ENCODE measurements around the gene ZSCAN4. TPM values are rescaled to one million over a fixed set of nuclear protein-coding genes. Genes with fewer than 3 reads are reported as not detected.
A peak's percentile ranks its signal among the peaks of the same experiment; 100 is the strongest.

Gene ZSCAN4
- polyA plus RNA-seq, 1 donor (not counting 4 experiments of a cell fraction or from before 2014, with no cell fraction given): 0.18 TPM

DNA sequence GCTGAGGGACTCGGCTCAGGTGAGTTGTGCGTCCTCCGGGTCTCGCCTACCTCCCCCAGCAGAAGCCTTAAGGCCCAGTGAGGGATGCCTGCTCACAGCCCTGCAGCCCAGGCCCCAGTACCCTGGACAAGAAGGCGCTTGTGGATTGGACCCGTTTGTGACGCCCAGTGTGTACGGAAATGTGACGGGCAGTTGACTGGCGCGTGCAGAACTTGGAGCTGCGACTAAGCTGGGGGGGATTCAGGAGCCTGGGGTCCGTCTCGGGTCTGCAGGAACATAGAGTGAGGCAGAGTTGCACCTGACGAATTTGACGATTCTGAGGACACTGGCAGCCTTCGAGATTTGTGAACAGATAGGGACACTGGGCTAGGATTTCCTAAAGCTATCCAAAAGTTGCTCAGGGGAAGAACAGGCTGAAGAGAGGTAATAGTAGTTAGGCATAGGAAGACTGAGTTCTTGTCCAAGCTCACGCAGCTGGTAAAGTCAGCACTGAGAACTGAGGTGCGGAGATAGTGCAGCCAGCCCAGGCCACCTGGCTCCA, 13.6 kb downstream of the ZSCAN4 start:
- dilution Hi-C loops (cut with MboI; ENCODE audit: extremely low pct_ligation_motif_present, low sequenced_read_pairs): no loop called here
- DNase-seq (ENCODE audit: low read depth, low spot score) (no peak), FAIRE-seq (no peak)
- H3K4me2 ChIP-seq (ENCODE audit: control insufficient read depth, extremely low read depth, insufficient read depth, low read depth, low read length): peak overlapping the region; percentile 96
- no peak for TF ChIP-seq CTCF (optimal IDR thresholded peaks at IDR 0.05 in 1 of 3, IDR thresholded peaks at IDR 0.05 in 1 of 3, conservative IDR thresholded peaks at IDR 0.05 in 1 of 3; ENCODE audit: extremely low read depth in 1 of 3, insufficient read depth in 2 of 3, low read length in 3 of 3)
- TF ChIP-seq EZH2 (IDR thresholded peaks at IDR 0.05; ENCODE audit: low read length): no peak
- peaks cover 24 to 36% of the 10 kb centered on the region in 2 experiments for H3K36me3 ChIP-seq (ENCODE audit: control insufficient read depth in 2 of 2, extremely low read depth in 1 of 2, insufficient read depth in 2 of 2, low read length in 2 of 2)
- no peaks in the 10 kb centered on the region for H4K20me1 ChIP-seq (ENCODE audit: control insufficient read depth, extremely low read depth, insufficient read depth, low read length)
- H3K4me1 ChIP-seq (ENCODE audit: control insufficient read depth, extremely low read depth, insufficient read depth, low read length): peaks cover 10% of the 10 kb centered on the region
- peaks cover 50% of the 10 kb centered on the region for H3K79me2 ChIP-seq (ENCODE audit: control insufficient read depth, insufficient read depth, low read length)
- H3K27ac ChIP-seq (ENCODE audit: control insufficient read depth, insufficient read depth, low read length): peak overlapping the region; percentile 51
- H3K4me3 ChIP-seq (ENCODE audit: control insufficient read depth in 2 of 3, extremely low read depth in 1 of 3, insufficient read depth in 2 of 3, low read depth in 1 of 3, low read length in 3 of 3): peak overlapping the region; percentile 87 to 97 (median 91)
- peak overlapping the region; percentile 75 for H3K9ac ChIP-seq (ENCODE audit: control insufficient read depth, extremely low read depth, insufficient read depth, low read length)
- no peaks in the 10 kb centered on the region for H3K27me3 ChIP-seq (ENCODE audit: control insufficient read depth, extremely low read depth, insufficient read depth, low read length)
- no peaks in the 10 kb centered on the region for H3K9me1 ChIP-seq (ENCODE audit: control insufficient read depth, extremely low read depth, insufficient read depth, low read length)
- H3K9me3 ChIP-seq (ENCODE audit: control insufficient read depth, low read depth, low read length): peaks cover 25% of the 10 kb centered on the region
- H2AFZ ChIP-seq (ENCODE audit: control insufficient read depth, low read length): peak overlapping the region; percentile 89

- Histone ChIP-seq H3K27ac (ENCODE audit: control insufficient read depth, insufficient read depth, low read length) (no peak overlapping the region), H3K4me2 (ENCODE audit: control insufficient read depth, extremely low read depth, insufficient read depth, low read depth, low read length) (no peak overlapping the region), H3K36me3 (ENCODE audit: control insufficient read depth in 2 of 2, extremely low read depth in 1 of 2, insufficient read depth in 2 of 2, low read length in 2 of 2) (peaks cover 30 to 39% of the 10 kb centered on the region in 2 experiments), H2AFZ (ENCODE audit: control insufficient read depth, low read length) (no peak overlapping the region), H3K9me1 (ENCODE audit: control insufficient read depth, extremely low read depth, insufficient read depth, low read length) (no peaks in the 10 kb centered on the region), H3K4me3 (ENCODE audit: control insufficient read depth in 2 of 3, extremely low read depth in 1 of 3, insufficient read depth in 2 of 3, low read depth in 1 of 3, low read length in 3 of 3) (no peak overlapping the region), H3K79me2 (ENCODE audit: control insufficient read depth, insufficient read depth, low read length) (peaks cover 65% of the 10 kb centered on the region), H3K9me3 (ENCODE audit: control insufficient read depth, low read depth, low read length) (peaks cover 35% of the 10 kb centered on the region), H3K27me3 (ENCODE audit: control insufficient read depth, extremely low read depth, insufficient read depth, low read length) (no peaks in the 10 kb centered on the region), H3K9ac (ENCODE audit: control insufficient read depth, extremely low read depth, insufficient read depth, low read length) (no peak overlapping the region), H4K20me1 (ENCODE audit: control insufficient read depth, extremely low read depth, insufficient read depth, low read length) (no peaks in the 10 kb centered on the region), H3K4me1 (ENCODE audit: control insufficient read depth, extremely low read depth, insufficient read depth, low read length) (peaks cover 18% of the 10 kb centered on the region)
- dilution Hi-C loops (cut with MboI; ENCODE audit: extremely low pct_ligation_motif_present, low sequenced_read_pairs): no loop called here
- TF ChIP-seq EZH2 (IDR thresholded peaks at IDR 0.05; ENCODE audit: low read length): no peak
- no peak for TF ChIP-seq CTCF (optimal IDR thresholded peaks at IDR 0.05 in 1 of 3, IDR thresholded peaks at IDR 0.05 in 1 of 3, conservative IDR thresholded peaks at IDR 0.05 in 1 of 3; ENCODE audit: extremely low read depth in 1 of 3, insufficient read depth in 2 of 3, low read length in 3 of 3)
- no peak for DNase-seq (ENCODE audit: low read depth, low spot score)
- no peak for FAIRE-seq
Measured at GRCh38 chr19:57686727-57687126, 18.0 kb downstream of the ZSCAN4 start.

Data from keratinocyte (primary cell).